GM12878 (cell line): ENCODE data around the gene SHH. TPM values are rescaled to one million over a fixed set of nuclear protein-coding genes. Genes with fewer than 3 reads are reported as not detected.

Experiments used
- ATAC-seq: fragments of 200-7000 bp; cut with Tn5 transposase; 3 replicates; pipeline ENCODE4 v1.9.1; 2020; ENCODE audit warnings: mild to moderate bottlenecking, moderate library complexity
- BruUV-seq: library from RNA; stranded (reverse); fragments of 400-500 nt; replicated peaks from 2 replicates; lab custom pipeline; 2021; lab: Mats Ljungman, UMichigan
- CTCF ChIA-PET: fragments of 300-600 bp; sonication (Branson Sonifier 250); formaldehyde crosslinking; extraction: SDS; loops from one replicate; lab custom pipeline; 2021; ENCODE audit warnings: inconsistent platforms; lab: Yijun Ruan, JAX
- POLR2A ChIA-PET: fragments of 350-600 bp; formaldehyde crosslinking; extraction: SDS; loops from one replicate; lab custom pipeline; 2021; ENCODE audit warnings: inconsistent platforms; lab: Charles Lee
- RAD21 ChIA-PET: fragments of 300-600 bp; sonication (Branson Sonifier 250); formaldehyde crosslinking; loops from one replicate; lab custom pipeline; 2023; ENCODE audit warnings: antibody characterized with exemption; ENCODE audit not compliant: unreplicated experiment; lab: Charles Lee
- SMC1A ChIA-PET: fragments of 300-600 bp; sonication (Branson Sonifier 250); formaldehyde crosslinking; loops from one replicate; lab custom pipeline; 2023; ENCODE audit not compliant: unreplicated experiment, uncharacterized antibody; lab: Charles Lee
- DNase-seq: peaks from one replicate; pipeline ENCODE4 v3.0.0-alpha.2; 2011; ENCODE audit warnings: low read depth, low spot score
- FAIRE-seq: peaks from 3 replicates; lab custom pipeline; 2011; peaks lifted over from hg19 to GRCh38; lab: Jason Lieb, UNC
- H2AFZ ChIP-seq: 2 replicates; pipeline ENCODE4 v1.6.0; 2011; ENCODE audit warnings: low read depth, low read length, control low read depth; ENCODE audit not compliant: control insufficient read depth
- H3K27ac ChIP-seq: 2 replicates; pipeline ENCODE4 v1.5.1; 2011; ENCODE audit warnings: control low read depth; ENCODE audit not compliant: control insufficient read depth, insufficient read depth
- H3K27me3 ChIP-seq, 2 experiments: replicated peaks in 1 of 2; 2 replicates each; pipeline versions ENCODE4 v1.6.0 to v1.6.1; 2011; ENCODE audit warnings: low read length in 1 of 2; ENCODE audit not compliant: control insufficient read depth in 2 of 2, insufficient read depth in 2 of 2
- H3K36me3 ChIP-seq, 2 experiments: 2 replicates each; pipeline ENCODE4 v1.5.1; 2011; ENCODE audit warnings: low read length in 1 of 2; ENCODE audit not compliant: control insufficient read depth in 2 of 2, insufficient read depth in 2 of 2
- H3K4me1 ChIP-seq: 2 replicates; pipeline ENCODE4 v1.6.1; 2011; ENCODE audit warnings: mild to moderate bottlenecking, low read length, moderate library complexity, mixed read lengths; ENCODE audit not compliant: control insufficient read depth, insufficient read depth
- H3K4me2 ChIP-seq: 2 replicates; pipeline ENCODE4 v1.6.0; 2011; ENCODE audit warnings: control low read depth; ENCODE audit not compliant: control insufficient read depth, insufficient read depth
- H3K4me3 ChIP-seq: fragments of 200-600 bp; sonication (generic); 2 replicates; pipeline ENCODE4 v1.5.1; 2016
- H3K79me2 ChIP-seq: 2 replicates; pipeline ENCODE4 v1.6.0; 2011; ENCODE audit warnings: low read length; ENCODE audit not compliant: control insufficient read depth, insufficient read depth
- H3K9ac ChIP-seq: 2 replicates; pipeline ENCODE4 v1.8.0; 2011; ENCODE audit warnings: low read length, control low read depth, mixed read lengths; ENCODE audit not compliant: control insufficient read depth, insufficient read depth
- H3K9me3 ChIP-seq: replicated peaks from 3 replicates; pipeline ENCODE4 v1.5.1; 2011; ENCODE audit warnings: mild to moderate bottlenecking, low read length; ENCODE audit not compliant: control insufficient read depth, insufficient read depth
- H4K20me1 ChIP-seq: 2 replicates; pipeline ENCODE4 v1.6.0; 2011; ENCODE audit not compliant: control insufficient read depth, insufficient read depth
- MXI1 ChIP-seq: fragments of 150-350 bp; IDR thresholded peaks from 2 replicates; pipeline ENCODE4 v1.6.1; 2011; ENCODE audit warnings: low read depth, mild to moderate bottlenecking, inconsistent platforms, low read length, improper control_type of control experiment
- RAD21 ChIP-seq: IDR thresholded peaks from 2 replicates; pipeline ENCODE4 v1.6.1; 2011; ENCODE audit warnings: mild to moderate bottlenecking, low read depth, low read length, moderate library complexity; ENCODE audit not compliant: insufficient read depth
- SIN3A ChIP-seq: IDR thresholded peaks from 2 replicates; pipeline ENCODE4 v1.6.1; 2012; ENCODE audit warnings: low read depth, low read length, improper control_type of control experiment
- SREBF2 ChIP-seq: IDR thresholded peaks from 2 replicates; pipeline ENCODE4 v1.6.1; 2012; ENCODE audit warnings: mild to moderate bottlenecking, low read length
- TARDBP ChIP-seq: IDR thresholded peaks from 2 replicates; pipeline ENCODE4 v1.6.1; 2016; ENCODE audit warnings: borderline replicate concordance
- TCF12 ChIP-seq: IDR thresholded peaks from 2 replicates; pipeline ENCODE4 v1.6.1; 2011; ENCODE audit warnings: low read depth, mild to moderate bottlenecking, low read length
- YY1 ChIP-seq: IDR thresholded peaks from 2 replicates; pipeline ENCODE4 v1.6.1; 2011; ENCODE audit warnings: low read depth, mild to moderate bottlenecking, low read length
- ZNF217 ChIP-seq: fragments of 450-650 bp; IDR thresholded peaks from 2 replicates; pipeline ENCODE4 v1.6.1; 2017; ENCODE audit warnings: antibody characterized with exemption, mild to moderate bottlenecking
- WGBS: methylation state at CpG from one replicate; pipeline ENCODE4 v1.1.6; 2016; ENCODE audit warnings: low lambda C conversion rate; ENCODE audit not compliant: insufficient replicate concordance, insufficient coverage; ENCODE audit errors: missing lambda C conversion rate; 5-methylcytosine and 5-hydroxymethylcytosine counted together
- in situ Hi-C: fragments of 300-500 bp; cut with MboI; formaldehyde crosslinking; loops from 9 replicates; pipeline ENCODE4 v1.14.3; 2018; ENCODE audit warnings: mixed read lengths
- intact Hi-C: fragments of 100-400 bp; cut with micrococcal nuclease; formaldehyde crosslinking; loops from one replicate; pipeline ENCODE4 v1.14.2; 2022; ENCODE audit not compliant: unreplicated experiment
- polyA plus RNA-seq, 11 experiments: library from polyadenylated mRNA; depleted of rRNA in 4 of 11; unstranded in 6 of 11; stranded (reverse) in 5 of 11; fragments of >200 nt; fragmentation: Nextera tagmentation in 4 of 11; fragmentation: Illumina TruSeq in 1 of 11; extraction: Ambion mirVana in 4 of 11; extraction: Trizol in 1 of 11; gene quantifications; 1 replicate in 1 of 11; 2 replicates in 10 of 11; pipeline versions ENCODE4 v1.2.1 to v1.2.3, GENCODE V29; 2011 to 2016; ENCODE audit warnings: inconsistent platforms in 2 of 11, missing spikeins in 2 of 11, low read depth in 1 of 11
- total RNA-seq, 4 experiments: library from RNA; depleted of rRNA in 3 of 4; stranded (reverse); fragments of >200 nt in 3 of 4; fragmentation: Illumina TruSeq in 1 of 4; extraction: Trizol in 1 of 4; gene quantifications; 2 replicates each; pipeline versions ENCODE4 v1.2.1 to v1.2.3, GENCODE V29; 2013 to 2021
- TF ChIP-seq, protein P1 (sequence below): IDR thresholded peaks from 2 replicates; pipeline ENCODE4 v1.6.1; 2012; ENCODE audit warnings: mild to moderate bottlenecking, low read depth, low read length
- TF ChIP-seq, protein P2 (sequence below): fragments of 450-650 bp; IDR thresholded peaks from 2 replicates; pipeline ENCODE4 v1.6.1; 2016; ENCODE audit warnings: mild to moderate bottlenecking
- TF ChIP-seq, protein P3 (sequence below), 3 experiments: IDR thresholded peaks in 2 of 3; conservative IDR thresholded peaks in 1 of 3; 2 replicates each; pipeline ENCODE4 v1.5.1; 2011; ENCODE audit warnings: low read depth in 3 of 3, low read length in 3 of 3, mild to moderate bottlenecking in 3 of 3, control low read depth in 2 of 3, moderate library complexity in 2 of 3, inconsistent platforms in 1 of 3, mixed read lengths in 1 of 3; ENCODE audit not compliant: control insufficient read depth in 2 of 3, insufficient read depth in 1 of 3; ENCODE audit errors: extremely low read depth in 1 of 3

Gene SHH
- total and polyA plus RNA-seq, 10 of the 15 experiments (the other 5 are each of a cell fraction or from before 2014, with no cell fraction given), result not detected

DNA sequence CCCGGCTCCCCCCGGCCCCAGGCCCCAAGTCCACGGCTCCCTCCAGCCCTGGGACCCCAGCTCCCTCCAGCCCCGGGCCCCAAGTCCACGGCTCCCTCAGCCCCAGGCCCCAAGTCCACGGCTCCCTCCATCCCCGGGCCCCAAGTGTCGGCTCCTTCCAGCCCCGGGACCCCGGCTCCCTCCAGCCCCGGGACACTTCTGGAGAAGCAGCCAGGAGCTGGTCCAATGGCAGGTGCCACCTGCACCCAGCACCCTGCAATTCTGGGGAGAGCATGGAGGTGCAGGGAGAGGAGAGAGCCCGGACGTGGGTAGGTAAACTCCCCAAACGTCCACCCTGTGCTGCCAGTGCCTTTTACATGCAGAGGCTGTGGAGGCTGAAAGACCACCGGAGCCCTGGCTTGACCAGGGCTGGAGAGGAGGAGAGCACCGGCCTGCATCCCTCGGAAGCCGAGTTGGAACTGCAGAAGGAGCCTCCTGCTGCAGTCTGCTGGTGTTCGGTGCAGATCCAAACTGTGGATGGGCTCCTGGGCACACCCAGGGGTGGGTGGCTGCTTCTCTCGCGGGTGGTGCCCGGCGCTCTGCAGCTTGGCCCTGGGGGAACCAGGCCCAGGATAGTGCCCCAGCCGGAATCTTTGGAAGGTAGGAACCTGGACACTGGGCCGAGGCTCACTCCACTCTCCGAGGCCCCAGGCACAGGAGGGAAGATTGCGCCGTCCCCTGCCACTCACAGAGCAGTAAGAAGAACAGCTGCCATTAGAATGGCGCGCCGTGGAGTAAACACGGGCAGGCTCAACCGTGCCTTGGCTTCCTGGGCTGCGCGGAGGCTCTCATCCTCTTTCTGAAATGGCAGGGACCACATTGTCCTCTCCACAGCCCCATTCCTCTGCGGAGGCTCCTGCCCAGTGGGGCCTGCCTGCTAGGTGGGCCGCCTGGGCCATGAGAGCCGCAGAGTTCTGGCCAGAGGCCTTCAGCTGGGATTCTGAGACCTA lies 14.7 kb downstream of the SHH start (continued):
- TF ChIP-seq, protein P1, sequence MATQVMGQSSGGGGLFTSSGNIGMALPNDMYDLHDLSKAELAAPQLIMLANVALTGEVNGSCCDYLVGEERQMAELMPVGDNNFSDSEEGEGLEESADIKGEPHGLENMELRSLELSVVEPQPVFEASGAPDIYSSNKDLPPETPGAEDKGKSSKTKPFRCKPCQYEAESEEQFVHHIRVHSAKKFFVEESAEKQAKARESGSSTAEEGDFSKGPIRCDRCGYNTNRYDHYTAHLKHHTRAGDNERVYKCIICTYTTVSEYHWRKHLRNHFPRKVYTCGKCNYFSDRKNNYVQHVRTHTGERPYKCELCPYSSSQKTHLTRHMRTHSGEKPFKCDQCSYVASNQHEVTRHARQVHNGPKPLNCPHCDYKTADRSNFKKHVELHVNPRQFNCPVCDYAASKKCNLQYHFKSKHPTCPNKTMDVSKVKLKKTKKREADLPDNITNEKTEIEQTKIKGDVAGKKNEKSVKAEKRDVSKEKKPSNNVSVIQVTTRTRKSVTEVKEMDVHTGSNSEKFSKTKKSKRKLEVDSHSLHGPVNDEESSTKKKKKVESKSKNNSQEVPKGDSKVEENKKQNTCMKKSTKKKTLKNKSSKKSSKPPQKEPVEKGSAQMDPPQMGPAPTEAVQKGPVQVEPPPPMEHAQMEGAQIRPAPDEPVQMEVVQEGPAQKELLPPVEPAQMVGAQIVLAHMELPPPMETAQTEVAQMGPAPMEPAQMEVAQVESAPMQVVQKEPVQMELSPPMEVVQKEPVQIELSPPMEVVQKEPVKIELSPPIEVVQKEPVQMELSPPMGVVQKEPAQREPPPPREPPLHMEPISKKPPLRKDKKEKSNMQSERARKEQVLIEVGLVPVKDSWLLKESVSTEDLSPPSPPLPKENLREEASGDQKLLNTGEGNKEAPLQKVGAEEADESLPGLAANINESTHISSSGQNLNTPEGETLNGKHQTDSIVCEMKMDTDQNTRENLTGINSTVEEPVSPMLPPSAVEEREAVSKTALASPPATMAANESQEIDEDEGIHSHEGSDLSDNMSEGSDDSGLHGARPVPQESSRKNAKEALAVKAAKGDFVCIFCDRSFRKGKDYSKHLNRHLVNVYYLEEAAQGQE, result no peak

DNA sequence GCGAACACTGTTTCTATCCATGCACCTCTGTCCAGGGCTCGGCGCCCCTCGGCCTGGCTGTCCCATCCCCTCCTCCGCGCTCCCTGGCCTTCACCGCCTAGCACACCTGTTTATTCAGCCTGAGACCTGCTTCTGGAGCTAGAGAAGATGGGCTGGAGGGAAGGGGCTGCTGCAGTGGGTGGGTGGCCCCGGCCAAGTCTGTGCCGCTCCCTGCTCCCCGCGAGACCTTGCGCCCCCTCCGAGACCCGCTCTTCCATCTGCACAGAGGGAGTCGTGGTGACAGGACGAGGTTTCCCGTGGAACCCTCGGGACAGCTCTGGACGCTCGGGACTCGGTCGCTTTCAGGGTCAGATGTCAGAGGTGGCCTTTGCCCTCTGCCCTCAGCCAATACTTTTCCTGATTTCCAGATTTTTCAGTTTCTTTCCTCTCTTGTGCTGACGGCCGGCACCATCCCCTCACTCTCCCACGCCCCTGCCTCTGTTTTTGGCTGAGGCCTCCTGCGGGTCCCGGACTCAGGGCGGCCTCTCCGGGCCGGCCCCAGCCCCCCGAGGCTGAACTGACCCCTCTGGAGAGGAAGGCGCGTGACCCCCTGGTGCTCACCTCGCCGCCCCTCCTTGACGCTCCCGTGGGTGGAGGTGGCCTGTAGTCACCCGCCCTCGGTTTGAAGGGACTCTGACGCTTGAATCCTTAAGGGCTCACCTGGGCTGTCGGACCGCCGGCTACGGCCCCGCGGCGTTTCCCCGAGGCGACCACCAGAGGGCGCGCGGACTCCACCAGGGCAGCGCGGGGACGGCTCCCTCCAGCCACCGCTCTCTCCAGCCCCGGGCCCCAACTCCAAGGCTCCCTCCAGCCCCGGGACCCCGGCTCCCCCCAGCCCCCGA lies 15.6 kb downstream of the SHH start:
- no peak for FAIRE-seq
- H3K27me3 ChIP-seq, result peaks cover 0 to 3% of the 10 kb centered on the region in 2 experiments; a peak in 3 of 4 replicates
- intact Hi-C loops (loop anchor here (5.0 kb wide), 1 partner anchor 1021 kb away; no protein-coding TSS in a partner anchor), in situ Hi-C loops (loop anchor here (5.0 kb wide), 1 partner anchor 1026 kb away; no protein-coding TSS in a partner anchor)
- H3K4me1 ChIP-seq, result no peaks in the 10 kb centered on the region
- H3K9ac ChIP-seq, result no peak overlapping the region
- ChIA-PET SMC1A (no interaction called here), RAD21 (interaction anchor here (0.6 kb wide), 1 partner anchor 25 kb away, joined by 3 read pairs; no protein-coding TSS in a partner anchor), CTCF (no interaction called here), POLR2A (no interaction called here)
- WGBS, result 43% methylated on average over 34 of the region's 60 CpGs
- no peaks in the 10 kb centered on the region for H3K79me2 ChIP-seq
- H3K9me3 ChIP-seq, result no peaks in the 10 kb centered on the region
- no peak overlapping the region for H3K4me3 ChIP-seq
- H3K36me3 ChIP-seq, result no peaks in the 10 kb centered on the region
- peak; percentile 96 for ATAC-seq
- H3K27ac ChIP-seq, result no peak overlapping the region
- no peak overlapping the region for H3K4me2 ChIP-seq
- BruUV-seq, result no TSS peak
- no peak overlapping the region for H2AFZ ChIP-seq
- DNase-seq, result no peak
- no peaks in the 10 kb centered on the region for H4K20me1 ChIP-seq
- TF ChIP-seq ZNF217 (no peak), TCF12 (no peak), YY1 (0 out of 2 replicates have a peak, but pooled peaks have one; percentile 42), SIN3A (no peak), MXI1 (no peak), RAD21 (peak; percentile 77), SREBF2 (no peak), TARDBP (no peak)
- TF ChIP-seq, protein P2, sequence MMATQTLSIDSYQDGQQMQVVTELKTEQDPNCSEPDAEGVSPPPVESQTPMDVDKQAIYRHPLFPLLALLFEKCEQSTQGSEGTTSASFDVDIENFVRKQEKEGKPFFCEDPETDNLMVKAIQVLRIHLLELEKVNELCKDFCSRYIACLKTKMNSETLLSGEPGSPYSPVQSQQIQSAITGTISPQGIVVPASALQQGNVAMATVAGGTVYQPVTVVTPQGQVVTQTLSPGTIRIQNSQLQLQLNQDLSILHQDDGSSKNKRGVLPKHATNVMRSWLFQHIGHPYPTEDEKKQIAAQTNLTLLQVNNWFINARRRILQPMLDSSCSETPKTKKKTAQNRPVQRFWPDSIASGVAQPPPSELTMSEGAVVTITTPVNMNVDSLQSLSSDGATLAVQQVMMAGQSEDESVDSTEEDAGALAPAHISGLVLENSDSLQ, result no peak
- TF ChIP-seq, protein P3, sequence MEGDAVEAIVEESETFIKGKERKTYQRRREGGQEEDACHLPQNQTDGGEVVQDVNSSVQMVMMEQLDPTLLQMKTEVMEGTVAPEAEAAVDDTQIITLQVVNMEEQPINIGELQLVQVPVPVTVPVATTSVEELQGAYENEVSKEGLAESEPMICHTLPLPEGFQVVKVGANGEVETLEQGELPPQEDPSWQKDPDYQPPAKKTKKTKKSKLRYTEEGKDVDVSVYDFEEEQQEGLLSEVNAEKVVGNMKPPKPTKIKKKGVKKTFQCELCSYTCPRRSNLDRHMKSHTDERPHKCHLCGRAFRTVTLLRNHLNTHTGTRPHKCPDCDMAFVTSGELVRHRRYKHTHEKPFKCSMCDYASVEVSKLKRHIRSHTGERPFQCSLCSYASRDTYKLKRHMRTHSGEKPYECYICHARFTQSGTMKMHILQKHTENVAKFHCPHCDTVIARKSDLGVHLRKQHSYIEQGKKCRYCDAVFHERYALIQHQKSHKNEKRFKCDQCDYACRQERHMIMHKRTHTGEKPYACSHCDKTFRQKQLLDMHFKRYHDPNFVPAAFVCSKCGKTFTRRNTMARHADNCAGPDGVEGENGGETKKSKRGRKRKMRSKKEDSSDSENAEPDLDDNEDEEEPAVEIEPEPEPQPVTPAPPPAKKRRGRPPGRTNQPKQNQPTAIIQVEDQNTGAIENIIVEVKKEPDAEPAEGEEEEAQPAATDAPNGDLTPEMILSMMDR (IDR thresholded peaks at IDR 0.05 in 2 of 3, conservative IDR thresholded peaks at IDR 0.05 in 1 of 3; ENCODE audit: control insufficient read depth in 2 of 3, extremely low read depth in 1 of 3, insufficient read depth in 1 of 3, low read depth in 3 of 3, low read length in 3 of 3), result peak; percentile 60 to 95 (median 88)
